ENCODE results near the gene SEMA5A.

DNA sequence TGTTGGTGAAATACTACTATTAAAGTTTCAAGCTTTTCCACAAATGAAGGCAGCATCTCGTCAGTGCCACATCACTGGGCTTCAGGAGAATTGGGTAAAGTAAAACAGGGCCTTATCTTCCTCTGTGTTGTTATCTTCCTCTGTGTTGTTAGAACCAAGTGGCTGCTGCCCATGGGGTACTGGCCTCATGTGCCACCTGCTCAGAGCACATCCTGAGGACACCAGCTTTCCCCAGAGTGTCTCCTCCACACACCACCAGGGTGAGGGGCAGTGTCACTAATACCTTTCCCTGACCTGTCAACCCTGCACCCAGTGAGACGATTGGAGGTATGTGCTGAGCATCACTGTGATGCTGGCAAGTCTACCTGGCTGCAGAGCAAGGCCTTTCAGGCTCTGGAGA is 499.9 kb downstream of the SEMA5A start:
- TF ChIP-seq, protein P1, sequence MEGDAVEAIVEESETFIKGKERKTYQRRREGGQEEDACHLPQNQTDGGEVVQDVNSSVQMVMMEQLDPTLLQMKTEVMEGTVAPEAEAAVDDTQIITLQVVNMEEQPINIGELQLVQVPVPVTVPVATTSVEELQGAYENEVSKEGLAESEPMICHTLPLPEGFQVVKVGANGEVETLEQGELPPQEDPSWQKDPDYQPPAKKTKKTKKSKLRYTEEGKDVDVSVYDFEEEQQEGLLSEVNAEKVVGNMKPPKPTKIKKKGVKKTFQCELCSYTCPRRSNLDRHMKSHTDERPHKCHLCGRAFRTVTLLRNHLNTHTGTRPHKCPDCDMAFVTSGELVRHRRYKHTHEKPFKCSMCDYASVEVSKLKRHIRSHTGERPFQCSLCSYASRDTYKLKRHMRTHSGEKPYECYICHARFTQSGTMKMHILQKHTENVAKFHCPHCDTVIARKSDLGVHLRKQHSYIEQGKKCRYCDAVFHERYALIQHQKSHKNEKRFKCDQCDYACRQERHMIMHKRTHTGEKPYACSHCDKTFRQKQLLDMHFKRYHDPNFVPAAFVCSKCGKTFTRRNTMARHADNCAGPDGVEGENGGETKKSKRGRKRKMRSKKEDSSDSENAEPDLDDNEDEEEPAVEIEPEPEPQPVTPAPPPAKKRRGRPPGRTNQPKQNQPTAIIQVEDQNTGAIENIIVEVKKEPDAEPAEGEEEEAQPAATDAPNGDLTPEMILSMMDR (IDR thresholded peaks at IDR 0.05) = no peak
- no peak for TF ChIP-seq POLR2A (IDR thresholded peaks at IDR 0.05)

Data from uterus (tissue), 2 donors.